Thyroid gland (tissue), 4 donors: ENCODE measurements around the gene HRAS. TPM values are rescaled to one million over a fixed set of nuclear protein-coding genes. Genes with fewer than 3 reads are reported as not detected.

Experiments
- DNase-seq, 2 donors: peaks; one replicate each; pipeline ENCODE4 v3.0.0-alpha.2; 2019
- H3K27ac ChIP-seq, 3 donors: fragments of 200-600 bp; sonication (generic); 1 replicate in 2 of 3; 2 replicates in 1 of 3; pipeline ENCODE4 v1.5.1; 2016 to 2019; ENCODE audit warnings: mild to moderate bottlenecking in 1 of 3, moderate library complexity in 1 of 3
- H3K27me3 ChIP-seq: fragments of 200-600 bp; sonication (generic); one replicate; pipeline ENCODE4 v1.5.1; 2019
- H3K36me3 ChIP-seq, 2 donors: fragments of 200-600 bp; sonication (generic); one replicate each; pipeline ENCODE4 v1.5.1; 2016 to 2019
- H3K4me1 ChIP-seq, 2 donors: fragments of 200-600 bp; sonication (generic); one replicate each; pipeline ENCODE4 v1.5.1; 2017 to 2019
- H3K4me3 ChIP-seq, 3 donors: fragments of 200-600 bp; sonication (generic); replicated peaks in 1 of 3; 1 replicate in 2 of 3; 2 replicates in 1 of 3; pipeline ENCODE4 v1.5.1; 2016; ENCODE audit warnings: mild to moderate bottlenecking in 1 of 3
- H3K9me3 ChIP-seq: fragments of 200-600 bp; sonication (generic); one replicate; pipeline ENCODE4 v1.5.1; 2017
- POLR2A ChIP-seq, 2 donors: fragments of 450-650 bp; IDR thresholded peaks; one replicate each; pipeline ENCODE4 v1.6.1; 2017; ENCODE audit warnings: antibody characterized with exemption in 2 of 2, mild to moderate bottlenecking in 2 of 2, moderate library complexity in 1 of 2
- WGBS, 2 donors: methylation state at CpG; one replicate each; pipeline ENCODE4 v1.1.5; 2017; 5-methylcytosine and 5-hydroxymethylcytosine counted together
- intact Hi-C: fragments of 100-400 bp; cut with DNase I; formaldehyde crosslinking; loops from one replicate; pipeline ENCODE4 v1.15.1; 2023
- total RNA-seq, 4 donors: library from RNA; depleted of rRNA; stranded (reverse); fragments of >200 nt; gene quantifications; one replicate each; pipeline ENCODE4 v1.2.3, GENCODE V29; 2016
- TF ChIP-seq, protein P1 (sequence below), 6 experiments: fragments of 200-600 bp in 3 of 6; fragments of 450-650 bp in 3 of 6; sonication (generic) in 3 of 6; IDR thresholded peaks; one replicate each; pipeline ENCODE4 v1.5.1; 2016 to 2019; ENCODE audit warnings: antibody characterized with exemption in 6 of 6, mild to moderate bottlenecking in 2 of 6, inconsistent platforms in 1 of 6, moderate library complexity in 1 of 6

The HRAS gene
- total RNA-seq, 4 donors from 2014 or later: 16.9 to 41.3 (median 29.9) TPM

DNA sequence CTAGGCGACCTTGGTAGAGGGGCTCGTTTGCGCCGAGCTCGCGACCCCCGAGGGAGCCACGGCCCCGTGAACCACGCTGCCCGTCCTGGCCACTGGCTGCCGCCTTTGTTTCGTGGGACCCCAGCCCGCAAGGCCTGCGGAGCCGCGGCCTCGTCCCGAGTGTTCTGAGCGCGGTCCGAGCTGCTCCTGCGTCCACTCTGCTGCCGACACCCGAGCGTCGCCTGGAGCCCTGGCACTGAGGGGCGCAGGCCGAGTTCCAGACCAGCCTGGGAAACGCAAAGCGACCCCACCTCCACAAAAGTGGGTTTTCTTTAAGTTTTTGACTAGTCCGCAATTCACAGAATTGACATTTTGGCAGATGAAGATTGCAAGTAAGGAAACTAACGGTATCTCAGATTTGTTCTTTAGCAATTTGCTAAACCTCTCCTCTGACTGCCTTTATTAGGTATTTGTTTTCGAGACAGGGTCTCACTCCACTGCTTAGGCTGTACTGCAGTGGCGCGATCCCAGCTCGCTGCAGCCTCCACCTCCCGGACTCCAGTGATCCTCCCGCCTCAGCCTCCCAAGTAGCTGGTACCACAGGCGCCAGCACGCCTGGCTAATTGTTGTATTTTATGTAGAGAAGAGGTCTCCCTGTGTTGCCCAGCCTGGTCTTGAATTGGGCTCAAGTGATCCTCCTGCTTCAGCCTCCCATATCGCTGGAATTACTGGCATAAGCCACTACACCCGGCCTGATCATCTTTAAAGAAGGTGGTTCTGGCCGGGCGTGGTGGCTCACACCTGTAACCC is 27.5 kb downstream of the HRAS start:
- TF ChIP-seq, protein P1, sequence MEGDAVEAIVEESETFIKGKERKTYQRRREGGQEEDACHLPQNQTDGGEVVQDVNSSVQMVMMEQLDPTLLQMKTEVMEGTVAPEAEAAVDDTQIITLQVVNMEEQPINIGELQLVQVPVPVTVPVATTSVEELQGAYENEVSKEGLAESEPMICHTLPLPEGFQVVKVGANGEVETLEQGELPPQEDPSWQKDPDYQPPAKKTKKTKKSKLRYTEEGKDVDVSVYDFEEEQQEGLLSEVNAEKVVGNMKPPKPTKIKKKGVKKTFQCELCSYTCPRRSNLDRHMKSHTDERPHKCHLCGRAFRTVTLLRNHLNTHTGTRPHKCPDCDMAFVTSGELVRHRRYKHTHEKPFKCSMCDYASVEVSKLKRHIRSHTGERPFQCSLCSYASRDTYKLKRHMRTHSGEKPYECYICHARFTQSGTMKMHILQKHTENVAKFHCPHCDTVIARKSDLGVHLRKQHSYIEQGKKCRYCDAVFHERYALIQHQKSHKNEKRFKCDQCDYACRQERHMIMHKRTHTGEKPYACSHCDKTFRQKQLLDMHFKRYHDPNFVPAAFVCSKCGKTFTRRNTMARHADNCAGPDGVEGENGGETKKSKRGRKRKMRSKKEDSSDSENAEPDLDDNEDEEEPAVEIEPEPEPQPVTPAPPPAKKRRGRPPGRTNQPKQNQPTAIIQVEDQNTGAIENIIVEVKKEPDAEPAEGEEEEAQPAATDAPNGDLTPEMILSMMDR (IDR thresholded peaks at IDR 0.05): no peak
- TF ChIP-seq POLR2A (IDR thresholded peaks at IDR 0.05): no peak
- peaks cover 31 to 37% of the 10 kb centered on the region in 2 donors for H3K4me1 ChIP-seq
- no peaks in the 10 kb centered on the region for H3K9me3 ChIP-seq
- peak overlapping the region; percentile 9 to 94 (median 40) for H3K4me3 ChIP-seq
- intact Hi-C loops: loop anchor here (10.0 kb wide), 1 partner anchor 303 kb away; the partner anchor contains the start of genes BET1L and RIC8A
- WGBS, 2 donors: 44 to 62% methylated on average over 30 to 39 of the region's 45 CpGs
- peak overlapping the region in 1 of 3 donors; percentile 99 for H3K27ac ChIP-seq
- no peak for DNase-seq
- H3K27me3 ChIP-seq: no peaks in the 10 kb centered on the region
- H3K36me3 ChIP-seq: peaks cover 5 to 6% of the 10 kb centered on the region in 2 donors

DNA sequence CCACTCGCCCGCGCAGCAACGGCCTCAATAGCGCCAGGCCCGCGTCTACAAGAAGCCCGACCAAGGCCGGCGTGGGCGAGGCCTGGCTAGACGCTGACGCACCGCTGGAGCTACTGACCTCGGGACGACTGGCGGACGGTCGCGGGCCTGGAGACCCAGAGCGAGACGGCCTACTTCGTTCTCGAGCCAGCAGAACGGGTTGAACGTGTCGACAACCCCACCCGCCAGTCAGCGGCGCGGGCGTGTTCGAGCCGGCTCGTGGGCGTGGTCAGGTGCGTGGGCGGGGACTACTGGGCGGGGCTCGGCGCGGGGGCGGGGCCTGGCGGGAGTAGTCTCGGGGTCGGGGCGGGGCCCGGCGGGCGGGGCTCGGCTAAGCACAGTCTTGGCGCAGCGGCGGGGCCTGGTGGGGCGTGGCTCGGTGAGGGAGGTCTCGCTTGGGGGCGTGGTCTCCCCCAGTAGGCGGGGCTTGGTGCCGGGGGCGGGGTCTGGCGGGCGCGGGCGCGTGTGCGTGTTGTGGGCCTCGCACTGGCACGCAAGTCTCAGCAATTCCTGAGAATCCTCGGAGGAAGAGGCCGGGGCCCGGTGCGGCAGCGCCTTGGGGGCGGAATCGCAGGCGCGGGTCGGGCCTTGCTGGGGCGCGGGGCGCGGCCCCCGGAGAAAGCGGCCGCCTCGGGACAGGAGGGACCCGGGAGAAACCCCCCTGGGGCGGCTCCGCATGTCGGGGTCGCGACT is 28.2 kb downstream of the HRAS start, which contains the start of gene RNH1:
TSS of gene RNH1 (minus strand) at position 248 of the 732 bp plus-strand sequence. CDS start 5,080 bp downstream, outside the sequence.
- TF ChIP-seq, protein P1 (IDR thresholded peaks at IDR 0.05): no peak
- peak in 1 of 2 donors; percentile 70 for TF ChIP-seq POLR2A (IDR thresholded peaks at IDR 0.05)
- intact Hi-C loops: loop anchor here (10.0 kb wide), 1 partner anchor 302 kb away; the partner anchor contains the start of genes BET1L and RIC8A
- H3K27me3 ChIP-seq: no peaks in the 10 kb centered on the region
- no peaks in the 10 kb centered on the region for H3K9me3 ChIP-seq
- H3K4me1 ChIP-seq: peaks cover 31 to 44% of the 10 kb centered on the region in 2 donors
- H3K36me3 ChIP-seq: peaks cover 5 to 6% of the 10 kb centered on the region in 2 donors
- H3K27ac ChIP-seq: peak within 1 kb of the TSS; percentile 97 to 99 (median 97)
- WGBS, 2 donors: 0% methylated on average over 15 of the region's 93 CpGs; no CpG with 5 or more reads in 1 of the 2 donors
- peak within 1 kb of the TSS; percentile 77 to 94 (median 89) for H3K4me3 ChIP-seq
- peak; percentile 97 for DNase-seq

DNA sequence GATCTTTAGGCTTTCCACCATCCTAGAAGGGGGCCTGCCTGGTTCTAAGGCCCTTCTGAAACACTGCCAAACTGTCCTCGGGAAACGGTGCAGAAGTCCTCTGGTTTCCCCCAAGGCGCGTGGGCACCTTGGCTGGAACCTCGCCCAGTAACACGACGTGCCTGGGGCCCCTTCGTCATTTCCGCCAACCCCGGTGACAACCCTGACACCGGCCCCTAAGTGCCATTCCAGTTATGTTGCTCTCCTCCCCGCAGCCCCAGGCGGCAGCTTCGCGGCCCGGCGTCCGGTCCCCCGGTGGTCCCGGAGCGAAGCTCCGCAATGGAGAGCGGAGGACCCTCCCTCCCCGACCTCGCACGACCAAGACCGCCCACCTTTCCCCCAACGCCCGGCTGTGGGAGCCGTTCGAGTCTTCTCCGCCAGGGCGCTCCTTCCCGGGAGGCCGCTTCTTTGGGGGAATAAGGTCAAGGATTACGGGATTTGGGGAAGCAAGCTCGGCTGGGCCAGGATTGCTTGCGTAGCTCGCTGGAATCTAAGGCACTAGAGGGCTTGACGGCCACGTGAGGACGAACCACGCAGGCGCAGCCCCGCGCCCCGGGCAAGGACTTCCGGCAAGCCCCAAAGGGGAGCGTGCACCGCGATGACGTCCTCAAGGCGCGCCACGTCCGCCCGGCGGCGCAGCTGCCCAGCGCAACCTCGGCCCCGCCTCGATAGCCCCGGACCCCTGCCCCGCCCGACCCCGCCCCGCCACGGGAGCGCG is 29.0 kb downstream of the HRAS start:
- peaks cover 31 to 44% of the 10 kb centered on the region in 2 donors for H3K4me1 ChIP-seq
- 0 to 1% methylated on average over 29 to 31 of the region's 71 CpGs for WGBS, 2 donors
- intact Hi-C loops: loop anchor here (10.0 kb wide), 1 partner anchor 302 kb away; the partner anchor contains the start of genes BET1L and RIC8A
- peaks cover 7 to 9% of the 10 kb centered on the region in 2 donors for H3K36me3 ChIP-seq
- H3K27ac ChIP-seq: peak overlapping the region; percentile 97 to 99 (median 97)
- H3K9me3 ChIP-seq: no peaks in the 10 kb centered on the region
- DNase-seq: peak; percentile 97 to 98
- H3K27me3 ChIP-seq: no peaks in the 10 kb centered on the region
- peak overlapping the region; percentile 77 to 94 (median 89) for H3K4me3 ChIP-seq
- TF ChIP-seq, protein P1 (IDR thresholded peaks at IDR 0.05): peak in 1 of 6 experiments; percentile 6
- peak; percentile 43 to 78 for TF ChIP-seq POLR2A (IDR thresholded peaks at IDR 0.05)

DNA sequence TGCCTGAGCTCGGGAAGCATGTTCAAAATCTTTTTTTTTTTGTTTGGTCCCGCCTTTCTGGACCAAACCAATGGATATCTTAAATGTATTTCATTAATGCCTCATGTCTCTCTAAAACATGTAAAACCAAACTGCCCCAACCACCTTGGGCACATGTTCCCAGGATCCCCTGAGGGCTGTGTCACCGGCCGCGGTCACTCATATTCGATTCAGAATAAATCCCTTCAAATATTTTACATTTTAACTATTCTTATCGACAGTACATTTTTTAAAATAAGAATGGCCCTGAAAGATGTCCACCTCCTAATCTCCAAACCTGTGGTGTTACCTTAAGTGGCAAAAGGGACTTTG is 30.4 kb downstream of the HRAS start:
- WGBS, 2 donors: 65 to 70% methylated on average over 7 of the region's 7 CpGs
- H3K9me3 ChIP-seq: no peaks in the 10 kb centered on the region
- TF ChIP-seq POLR2A (IDR thresholded peaks at IDR 0.05): no peak
- TF ChIP-seq, protein P1 (IDR thresholded peaks at IDR 0.05): no peak
- peaks cover 15 to 20% of the 10 kb centered on the region in 2 donors for H3K36me3 ChIP-seq
- H3K27ac ChIP-seq: no peak overlapping the region
- H3K4me1 ChIP-seq: peaks cover 31 to 44% of the 10 kb centered on the region in 2 donors
- intact Hi-C loops: loop anchor here (5.0 to 10.0 kb wide), 2 partner anchors 53 to 300 kb away; partner anchors contain the start of genes BET1L, PTDSS2 and RIC8A
- H3K4me3 ChIP-seq: peak overlapping the region in 1 of 3 donors; percentile 2
- no peaks in the 10 kb centered on the region for H3K27me3 ChIP-seq
- no peak for DNase-seq
